HepG2 (cell line): Measurements from ENCODE around the gene MMP3. TPM values are rescaled to one million over a fixed set of nuclear protein-coding genes. Genes with fewer than 3 reads are reported as not detected.
"Not testable (repeated sequence)": the region's sequence is repeated elsewhere in the genome, so short reads cannot be mapped to it uniquely, and the experiment has no call there.

Experiments
- ATAC-seq: fragments of 200-7000 bp; cut with Tn5 transposase; 3 replicates; pipeline ENCODE4 v1.9.1; 2020; ENCODE audit warnings: mild to moderate bottlenecking, moderate library complexity
- BruUV-seq: library from RNA; stranded (reverse); fragments of 400-500 nt; replicated peaks from 2 replicates; lab custom pipeline; 2021; lab: Mats Ljungman, UMichigan
- CTCF ChIA-PET: fragments of 300-600 bp; formaldehyde crosslinking; extraction: SDS; loops from one replicate; lab custom pipeline; 2021; ENCODE audit warnings: low total read pairs, inconsistent platforms, low intra/inter-chr PET ratio; lab: Yijun Ruan, JAX
- POLR2A ChIA-PET: fragments of 350-600 bp; sonication (Branson Sonifier 250); formaldehyde crosslinking; loops from one replicate; lab custom pipeline; 2020; ENCODE audit warnings: antibody characterized with exemption, inconsistent platforms; lab: Yijun Ruan, JAX
- DNase-seq: peaks from one replicate; pipeline ENCODE4 v3.0.0-alpha.2; 2015; ENCODE audit warnings: low spot score
- FAIRE-seq: peaks from 3 replicates; lab custom pipeline; 2011; peaks lifted over from hg19 to GRCh38; lab: Jason Lieb, UNC
- H2AFZ ChIP-seq: one replicate; pipeline ENCODE4 v1.6.1; 2011; ENCODE audit warnings: low read length, inconsistent platforms
- H3K27ac ChIP-seq: fragments of 300-600 bp; 3 replicates; pipeline ENCODE4 v1.8.0; 2011; ENCODE audit warnings: mixed run types, mild to moderate bottlenecking, mixed read lengths, low read length, inconsistent platforms; ENCODE audit not compliant: insufficient read depth; ENCODE audit errors: extremely low read length
- H3K27me3 ChIP-seq, 2 experiments: fragments of 200-600 bp in 1 of 2; 2 replicates in 1 of 2; 3 replicates in 1 of 2; pipeline versions ENCODE4 v1.6.0 to v1.8.0; 2011; ENCODE audit warnings: low read length in 2 of 2, mild to moderate bottlenecking in 2 of 2, moderate library complexity in 2 of 2, inconsistent platforms in 1 of 2; ENCODE audit not compliant: insufficient read depth in 2 of 2, control insufficient read depth in 1 of 2
- H3K36me3 ChIP-seq, 2 experiments: fragments of 200-600 bp in 1 of 2; replicated peaks in 1 of 2; 2 replicates in 1 of 2; 3 replicates in 1 of 2; pipeline versions ENCODE4 v1.5.1 to v1.8.0; 2011; ENCODE audit warnings: low read length in 2 of 2, inconsistent platforms in 1 of 2; ENCODE audit not compliant: insufficient read depth in 2 of 2, control insufficient read depth in 1 of 2
- H3K4me1 ChIP-seq: 2 replicates; pipeline ENCODE4 v1.5.1; 2012; ENCODE audit warnings: low read length, inconsistent platforms; ENCODE audit not compliant: insufficient read depth
- H3K4me2 ChIP-seq: 2 replicates; pipeline ENCODE4 v1.6.0; 2011; ENCODE audit warnings: low read depth, low read length, inconsistent platforms
- H3K4me3 ChIP-seq, 3 experiments: fragments of 200-600 bp in 1 of 3; sonication (generic), shearing (Covaris generic) in 1 of 3; replicated peaks in 1 of 3; 2 replicates each; pipeline ENCODE4 v1.5.1; 2011 to 2016; ENCODE audit warnings: low read length in 3 of 3, inconsistent platforms in 2 of 3, low read depth in 2 of 3, mild to moderate bottlenecking in 2 of 3, control low read depth in 1 of 3, mixed read lengths in 1 of 3; ENCODE audit not compliant: insufficient read depth in 1 of 3
- H3K79me2 ChIP-seq: one replicate; pipeline ENCODE4 v1.6.1; 2011; ENCODE audit warnings: low read length, inconsistent platforms; ENCODE audit not compliant: insufficient read depth
- H3K9ac ChIP-seq: 2 replicates; pipeline ENCODE4 v1.6.0; 2011; ENCODE audit warnings: mild to moderate bottlenecking, low read depth, low read length, inconsistent platforms; ENCODE audit not compliant: insufficient read depth
- H3K9me3 ChIP-seq: 2 replicates; pipeline ENCODE4 v1.5.1; 2012; ENCODE audit warnings: mild to moderate bottlenecking, low read length
- H4K20me1 ChIP-seq: 2 replicates; pipeline ENCODE4 v1.6.0; 2011; ENCODE audit warnings: inconsistent platforms, mild to moderate bottlenecking, low read length, moderate library complexity; ENCODE audit not compliant: insufficient read depth
- MATR3 ChIP-seq: sonication (generic); formaldehyde crosslinking; IDR thresholded peaks from 2 replicates; pipeline ENCODE4 v1.4.0; 2020; ENCODE audit warnings: missing genetic modification reagents
- whole genome bisulfite sequencing: methylation state at CpG from one replicate; pipeline ENCODE4 v1.1.6; 2017; ENCODE audit warnings: low lambda C conversion rate; 5-methylcytosine and 5-hydroxymethylcytosine counted together
- in situ Hi-C: cut with HindIII; loops from 2 replicates; pipeline ENCODE4 v1.10.0; 2017; ENCODE audit warnings: low pct_unique_long_range_greater_than_20kb; ENCODE audit not compliant: extremely low pct_ligation_motif_present
- intact Hi-C: fragments of 100-400 bp; cut with micrococcal nuclease; formaldehyde crosslinking; loops from one replicate; pipeline ENCODE4 v1.10.0; 2022; ENCODE audit not compliant: unreplicated experiment
- polyA plus RNA-seq, 8 experiments: library from polyadenylated mRNA; depleted of rRNA in 3 of 8; stranded (reverse) in 7 of 8; unstranded in 1 of 8; fragments of >200 nt; fragmentation: Illumina TruSeq in 4 of 8; extraction: Trizol in 4 of 8; gene quantifications; 2 replicates each; pipeline versions ENCODE4 v1.2.1 to v1.2.3, GENCODE V29; 2011 to 2016; ENCODE audit warnings: low read depth in 4 of 8, missing spikeins in 1 of 8, mixed read lengths in 1 of 8; ENCODE audit not compliant: insufficient read depth in 1 of 8
- total RNA-seq, 5 experiments: library from RNA; depleted of rRNA; stranded (reverse); fragments of >200 nt; fragmentation: Illumina TruSeq; extraction: Trizol; gene quantifications; 2 replicates each; pipeline ENCODE4 v1.2.3, GENCODE V29; 2016; ENCODE audit warnings: low read depth in 1 of 5

Gene MMP3
- total and polyA plus RNA-seq, 2 of the 13 experiments (the other 11 are each of a cell fraction or from before 2014, with no cell fraction given) = 1.2 to 1.5 TPM

GRCh38 chr11:102874852-102875251 lies 31.4 kb upstream of the MMP3 start, which contains the start of gene MMP12:
Gene MMP12, minus strand, starts transcription at chr11:102874982. Its CDS starts 45 bp downstream, at chr11:102874937.
- intact Hi-C loops (no loop called here), in situ Hi-C loops (no loop called here)
- ATAC-seq = no peak
- no peak within 1 kb of the TSS for H3K27ac ChIP-seq
- H3K4me2 ChIP-seq = no peak within 1 kb of the TSS
- no TSS peak for BruUV-seq
- H3K79me2 ChIP-seq = no peaks in the 10 kb centered on the region
- H3K36me3 ChIP-seq = no peaks in the 10 kb centered on the region
- no peaks in the 10 kb centered on the region; a peak in 1 of 5 replicates for H3K27me3 ChIP-seq
- DNase-seq = no peak
- no peak for FAIRE-seq
- 12% methylated on average over 4 of the region's 4 CpGs for WGBS
- H3K9ac ChIP-seq = no peak within 1 kb of the TSS
- H3K4me3 ChIP-seq = no peak within 1 kb of the TSS
- H3K9me3 ChIP-seq = no peaks in the 10 kb centered on the region
- no peak for TF ChIP-seq MATR3 (CRISPR knock-in tag)
- TF ChIP-seq, all 625 proteins: peak for 0
- ChIA-PET POLR2A (no interaction called here), CTCF (no interaction called here)
- no peaks in the 10 kb centered on the region for H3K4me1 ChIP-seq
- no peak within 1 kb of the TSS for H2AFZ ChIP-seq
- H4K20me1 ChIP-seq = no peaks in the 10 kb centered on the region

- H3K79me2 ChIP-seq, H2AFZ ChIP-seq, BruUV-seq, POLR2A ChIA-PET, H3K4me3 ChIP-seq, CTCF ChIA-PET, in situ Hi-C loops, ATAC-seq, H3K4me2 ChIP-seq, H3K27me3 ChIP-seq, H3K9ac ChIP-seq, FAIRE-seq, intact Hi-C loops, H3K36me3 ChIP-seq, H3K9me3 ChIP-seq, H3K27ac ChIP-seq, DNase-seq, H3K4me1 ChIP-seq, H4K20me1 ChIP-seq: not testable (repeated sequence)
- 16% methylated on average over 8 of the region's 8 CpGs for WGBS
Observed at GRCh38 chr11:102869354-102869964, 26.1 kb upstream of the MMP3 start.
